ENCODE data around the gene S100G.

DNA sequence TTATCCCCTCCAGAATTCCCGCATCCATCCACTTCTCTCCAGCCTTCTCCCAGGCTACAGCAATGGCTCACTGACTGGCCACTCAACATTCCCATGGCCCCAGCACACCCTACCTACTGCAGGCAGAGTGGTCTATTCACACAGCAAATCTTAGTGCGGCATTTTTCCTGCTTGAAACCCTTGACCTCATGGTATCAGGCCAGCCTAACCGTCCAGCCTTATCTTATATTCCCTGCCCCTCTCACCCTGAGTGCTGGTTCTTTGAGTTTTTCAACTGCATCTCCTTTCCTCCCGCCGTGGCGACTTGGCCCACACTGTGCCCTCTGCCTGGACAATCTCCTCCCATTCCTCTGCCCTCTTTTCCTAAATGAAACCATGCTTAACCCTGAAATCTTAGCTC, 10.0 kb upstream of the S100G start:
- TF ChIP-seq, protein P1, sequence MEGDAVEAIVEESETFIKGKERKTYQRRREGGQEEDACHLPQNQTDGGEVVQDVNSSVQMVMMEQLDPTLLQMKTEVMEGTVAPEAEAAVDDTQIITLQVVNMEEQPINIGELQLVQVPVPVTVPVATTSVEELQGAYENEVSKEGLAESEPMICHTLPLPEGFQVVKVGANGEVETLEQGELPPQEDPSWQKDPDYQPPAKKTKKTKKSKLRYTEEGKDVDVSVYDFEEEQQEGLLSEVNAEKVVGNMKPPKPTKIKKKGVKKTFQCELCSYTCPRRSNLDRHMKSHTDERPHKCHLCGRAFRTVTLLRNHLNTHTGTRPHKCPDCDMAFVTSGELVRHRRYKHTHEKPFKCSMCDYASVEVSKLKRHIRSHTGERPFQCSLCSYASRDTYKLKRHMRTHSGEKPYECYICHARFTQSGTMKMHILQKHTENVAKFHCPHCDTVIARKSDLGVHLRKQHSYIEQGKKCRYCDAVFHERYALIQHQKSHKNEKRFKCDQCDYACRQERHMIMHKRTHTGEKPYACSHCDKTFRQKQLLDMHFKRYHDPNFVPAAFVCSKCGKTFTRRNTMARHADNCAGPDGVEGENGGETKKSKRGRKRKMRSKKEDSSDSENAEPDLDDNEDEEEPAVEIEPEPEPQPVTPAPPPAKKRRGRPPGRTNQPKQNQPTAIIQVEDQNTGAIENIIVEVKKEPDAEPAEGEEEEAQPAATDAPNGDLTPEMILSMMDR (IDR thresholded peaks at IDR 0.05; ENCODE audit: low read length), result no peak
- TF ChIP-seq EZH2 (optimal IDR thresholded peaks at IDR 0.05; ENCODE audit: low read depth, low read length), result no peak
- no peak for TF ChIP-seq EZH2phosphoT487 (IDR thresholded peaks at IDR 0.05; ENCODE audit: low read length)

Measured in MM.1S (cell line).